GM12801 (cell line): ENCODE results near the gene RNF181.

Source experiments
- CTCF ChIP-seq: IDR thresholded peaks from one replicate; pipeline ENCODE4 v1.5.1; 2011; ENCODE audit warnings: control low read depth; ENCODE audit not compliant: insufficient read length; ENCODE audit errors: extremely low read depth

The RNF181 gene

DNA sequence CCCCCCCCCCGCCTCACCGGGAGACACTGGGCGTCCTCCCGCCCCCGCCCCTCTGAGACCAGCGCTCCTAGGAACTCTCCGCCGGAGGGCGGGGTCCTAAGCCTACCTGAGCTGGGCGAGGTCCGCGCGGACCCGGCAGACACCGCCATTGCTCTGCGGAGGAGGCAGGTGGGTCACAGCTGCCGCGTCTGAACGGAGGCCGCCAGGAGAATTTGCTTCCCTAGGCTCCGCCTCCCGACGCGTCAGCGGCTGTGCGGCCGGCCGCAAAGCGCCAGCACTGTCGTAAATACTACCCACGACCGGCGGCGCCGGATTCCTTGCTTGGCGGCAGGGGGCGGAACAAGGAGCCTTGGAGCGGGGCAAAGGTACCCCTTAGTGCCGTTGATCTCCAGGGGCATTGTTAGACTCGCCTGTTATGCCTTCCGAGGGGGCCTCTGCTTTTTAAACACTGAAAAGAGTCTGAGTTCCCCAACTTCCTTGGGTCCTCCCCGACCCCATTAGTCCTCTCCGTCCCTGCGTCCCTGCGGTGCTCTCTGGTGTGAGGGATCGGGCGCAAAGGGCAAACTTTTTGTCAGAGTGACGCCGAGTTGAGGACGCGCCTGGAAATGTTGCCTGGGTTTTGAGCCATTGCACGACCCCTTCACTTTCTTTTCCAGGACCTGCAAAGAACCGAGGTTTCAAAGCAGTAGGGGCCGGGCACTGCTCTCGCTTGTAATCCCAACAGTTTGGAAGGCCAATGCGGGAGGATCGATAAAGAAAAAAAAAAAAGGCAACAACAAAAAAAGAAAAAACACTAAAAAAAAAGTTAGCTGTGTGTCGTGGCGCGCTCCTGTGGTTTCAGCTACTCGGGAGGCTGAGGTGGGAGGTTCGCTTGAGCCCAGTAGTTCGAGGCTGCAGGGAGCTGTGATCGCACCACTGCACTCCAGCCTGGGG is 34.0 kb upstream of the RNF181 start, which contains the start of gene GGCX:
GGCX (minus strand) TSS at position 214 of the 933 bp plus-strand sequence; CDS start at position 149, 65 bp downstream.
- TF ChIP-seq CTCF = no peak

GRCh38 chr2:85564144-85564563 is 31.4 kb upstream of the RNF181 start:
- TF ChIP-seq CTCF = no peak

GRCh38 chr2:85566265-85566664 is 29.3 kb upstream of the RNF181 start:
- TF ChIP-seq CTCF = no peak

DNA sequence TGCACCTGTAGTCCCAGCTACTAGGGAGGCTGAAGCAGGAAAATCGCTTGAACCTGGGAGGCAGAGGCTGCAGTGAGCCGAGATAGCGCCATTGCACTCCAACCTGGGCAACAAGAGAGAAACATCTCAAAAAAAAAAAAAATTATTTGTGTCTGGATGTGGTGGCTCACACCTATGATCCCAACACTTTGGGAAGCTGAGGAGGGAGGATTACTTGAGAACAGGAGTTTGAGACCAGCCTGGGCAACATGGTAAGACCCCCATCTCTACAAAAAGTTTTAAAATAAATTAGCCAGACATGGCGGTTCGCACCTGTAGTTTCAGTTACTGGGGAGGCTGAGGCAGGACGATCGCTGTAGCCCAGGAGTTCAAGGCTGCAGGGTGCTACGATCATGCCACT is 19.8 kb upstream of the RNF181 start:
- TF ChIP-seq CTCF = no peak

DNA sequence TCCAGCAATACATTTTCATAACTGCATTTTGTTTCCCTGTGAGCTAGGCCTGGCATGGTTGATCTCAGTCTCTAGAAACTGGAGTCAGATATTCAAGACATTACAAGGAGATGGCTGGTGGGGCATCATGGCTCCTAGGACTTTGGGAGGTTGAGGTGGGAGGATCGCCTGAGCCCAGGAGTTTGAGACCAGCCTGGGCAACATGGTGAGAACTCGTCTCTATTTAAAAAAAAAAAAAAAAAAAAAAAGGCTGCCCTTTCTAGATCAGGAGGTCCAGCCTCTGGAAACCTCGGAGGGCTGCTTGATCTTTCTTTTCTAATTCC is 18.5 kb upstream of the RNF181 start:
- TF ChIP-seq CTCF = no peak

GRCh38 chr2:85577386-85578242 is 17.9 kb upstream of the RNF181 start, which contains the start of gene VAMP8:
Gene VAMP8 (plus strand): TSS chr2:85577586. CDS start chr2:85577647, 61 bp downstream.
- TF ChIP-seq CTCF = no peak
